Body of pancreas (tissue), 4 donors: Measurements from ENCODE around the gene MALAT1. TPM values are rescaled to one million over a fixed set of nuclear protein-coding genes. Genes with fewer than 3 reads are reported as not detected.

ENCODE experiments used
- ATAC-seq: fragments of 150-250 bp; one replicate; pipeline ENCODE4 v1.9.1; 2016
- DNase-seq, 4 donors: peaks; one replicate each; pipeline ENCODE4 v3.0.0-alpha.2; 2019
- H3K27ac ChIP-seq, 4 donors: fragments of 200-600 bp; sonication (generic); 1 replicate in 3 of 4; 2 replicates in 1 of 4; pipeline versions ENCODE4 v1.5.1 to v1.6.1; 2016 to 2019; ENCODE audit warnings: mild to moderate bottlenecking in 1 of 4, mixed read lengths in 1 of 4, moderate library complexity in 1 of 4
- H3K27me3 ChIP-seq, 2 donors: fragments of 200-600 bp; sonication (generic); one replicate each; pipeline ENCODE4 v1.6.0; 2016; ENCODE audit warnings: mild to moderate bottlenecking in 1 of 2
- H3K36me3 ChIP-seq, 2 donors: fragments of 200-600 bp; sonication (generic); replicated peaks in 1 of 2; 2 replicates each; pipeline ENCODE4 v1.5.1; 2016; ENCODE audit warnings: low read depth in 2 of 2; ENCODE audit not compliant: insufficient read depth in 1 of 2
- H3K4me1 ChIP-seq: fragments of 200-600 bp; sonication (generic); one replicate; pipeline ENCODE4 v1.6.0; 2016
- H3K4me3 ChIP-seq, 2 donors: fragments of 200-600 bp; sonication (generic); 1 replicate in 1 of 2; 2 replicates in 1 of 2; pipeline ENCODE4 v1.5.1; 2016 to 2019
- H3K9me3 ChIP-seq, 3 donors: fragments of 200-600 bp; sonication (generic); 1 replicate in 2 of 3; 2 replicates in 1 of 3; pipeline ENCODE4 v1.5.1; 2016
- CTCF ChIP-seq, 7 experiments: fragments of 450-650 bp in 4 of 7; fragments of 200-600 bp in 3 of 7; sonication (generic) in 3 of 7; IDR thresholded peaks; one replicate each; pipeline ENCODE4 v1.5.1; 2016 to 2019; ENCODE audit warnings: antibody characterized with exemption in 7 of 7
- POLR2A ChIP-seq, 3 donors: fragments of 450-650 bp; IDR thresholded peaks; one replicate each; pipeline ENCODE4 v1.6.1; 2016; ENCODE audit warnings: antibody characterized with exemption in 3 of 3, mild to moderate bottlenecking in 2 of 3
- WGBS, 2 donors: methylation state at CpG; one replicate each; pipeline ENCODE4 v1.1.5; 2017; 5-methylcytosine and 5-hydroxymethylcytosine counted together
- intact Hi-C: fragments of 100-400 bp; cut with DNase I; formaldehyde crosslinking; loops from one replicate; pipeline ENCODE4 v1.15.1; 2023
- total RNA-seq, 2 donors: library from RNA; depleted of rRNA; stranded (reverse); fragments of >200 nt; gene quantifications; one replicate each; pipeline ENCODE4 v1.1.0, GENCODE V29; 2016

MALAT1 gene
- total RNA-seq, 2 donors from 2014 or later, result 10,129 to 14,092 TPM

GRCh38 chr11:65487467-65488272, 11.2 kb upstream of the MALAT1 start:
- DNase-seq, result peak; percentile 96 to 99 (median 98)
- 7 to 10% methylated on average over 8 to 17 of the region's 17 CpGs for WGBS, 2 donors
- intact Hi-C loops, result no loop called here
- Histone ChIP-seq H3K4me1 (peaks cover 55% of the 10 kb centered on the region), H3K9me3 (no peaks in the 10 kb centered on the region), H3K27ac (peak overlapping the region; percentile 80 to 98 (median 92)), H3K27me3 (no peaks in the 10 kb centered on the region), H3K36me3 (no peaks in the 10 kb centered on the region), H3K4me3 (no peak overlapping the region)
- TF ChIP-seq POLR2A (IDR thresholded peaks at IDR 0.05) (no peak), CTCF (IDR thresholded peaks at IDR 0.05) (no peak)
- peak; percentile 87 for ATAC-seq

GRCh38 chr11:65488273-65489034, 10.4 kb upstream of the MALAT1 start:
- intact Hi-C loops, result no loop called here
- H3K36me3 ChIP-seq, result no peaks in the 10 kb centered on the region
- DNase-seq, result peak in 2 of 4 donors; percentile 38 to 66
- no peaks in the 10 kb centered on the region for H3K27me3 ChIP-seq
- ATAC-seq, result no peak
- TF ChIP-seq CTCF (IDR thresholded peaks at IDR 0.05) (no peak), POLR2A (IDR thresholded peaks at IDR 0.05) (no peak)
- peaks cover 63% of the 10 kb centered on the region for H3K4me1 ChIP-seq
- peak overlapping the region; percentile 80 to 98 (median 92) for H3K27ac ChIP-seq
- WGBS, 2 donors, result 43 to 62% methylated on average over 9 to 10 of the region's 10 CpGs
- no peak overlapping the region for H3K4me3 ChIP-seq
- no peaks in the 10 kb centered on the region for H3K9me3 ChIP-seq

- peak in 3 of 4 donors; percentile 32 to 60 (median 49) for DNase-seq
Measured at GRCh38 chr11:65489035-65489705, 9.7 kb upstream of the MALAT1 start.

More at GRCh38 chr11:65489035-65489705, 9.7 kb upstream of the MALAT1 start:
- intact Hi-C loops, result no loop called here
- WGBS, 2 donors, result 76 to 86% methylated on average over 4 to 10 of the region's 10 CpGs
- Histone ChIP-seq H3K4me3 (no peak overlapping the region), H3K27ac (peak overlapping the region; percentile 71 to 98 (median 92)), H3K9me3 (no peaks in the 10 kb centered on the region), H3K36me3 (no peaks in the 10 kb centered on the region), H3K27me3 (no peaks in the 10 kb centered on the region), H3K4me1 (peaks cover 70% of the 10 kb centered on the region)
- no peak for ATAC-seq
- TF ChIP-seq CTCF (IDR thresholded peaks at IDR 0.05), result no peak
- no peak for TF ChIP-seq POLR2A (IDR thresholded peaks at IDR 0.05)
